RWPE1 (cell line): ENCODE data around the gene MOSMO.

Source experiments
- CTCF ChIA-PET: fragments of 350-600 bp; sonication (Branson Sonifier 250); formaldehyde crosslinking; extraction: SDS; loops from one replicate; lab custom pipeline; 2021; lab: Yijun Ruan, JAX
- POLR2A ChIA-PET: fragments of 400-600 bp; formaldehyde crosslinking; extraction: SDS; loops from one replicate; lab custom pipeline; 2020; ENCODE audit warnings: antibody characterized with exemption; ENCODE audit not compliant: low non-redundant PET; lab: Yijun Ruan, JAX
- DNase-seq: peaks from one replicate; pipeline ENCODE4 v3.0.0; 2012; ENCODE audit warnings: low spot score
- H3K27ac ChIP-seq: fragments of 450-650 bp; 2 replicates; pipeline ENCODE4 v1.5.1; 2017
- CTCF ChIP-seq: fragments of 450-650 bp; conservative IDR thresholded peaks from 2 replicates; pipeline ENCODE4 v1.5.1; 2017; ENCODE audit warnings: low read depth, mild to moderate bottlenecking

MOSMO gene

GRCh38 chr16:22077700-22078313 lies 69.9 kb downstream of the MOSMO start:
- ChIA-PET POLR2A (no interaction called here), CTCF (interaction anchor here (0.5 to 2.7 kb wide), 43 partner anchors 9 to 1271 kb away, joined by 3 to 47 read pairs (median 5); partner anchors contain the start of genes ERI2, MOSMO, PDZD9 and REXO5)
- TF ChIP-seq CTCF = peak; percentile 86
- peak; percentile 64 for DNase-seq
- no peak overlapping the region for H3K27ac ChIP-seq

- DNase-seq = no peak
- TF ChIP-seq CTCF = no peak
- ChIA-PET CTCF (interaction anchor here (1.4 to 2.7 kb wide), 11 partner anchors 13 to 119 kb away, joined by 3 to 47 read pairs (median 16); partner anchors contain the start of genes MOSMO and PDZD9), POLR2A (interaction anchor here (0.6 kb wide), 1 partner anchor 58 kb away, joined by 7 read pairs; no protein-coding TSS in a partner anchor)
- H3K27ac ChIP-seq = no peak overlapping the region
Measured at GRCh38 chr16:22078656-22079055, 70.7 kb downstream of the MOSMO start.

- DNase-seq = no peak
- TF ChIP-seq CTCF = no peak
- no peak overlapping the region for H3K27ac ChIP-seq
- ChIA-PET CTCF (no interaction called here), POLR2A (no interaction called here)
Measured at GRCh38 chr16:22081050-22081449, 73.1 kb downstream of the MOSMO start.

GRCh38 chr16:22086440-22086839 lies 78.5 kb downstream of the MOSMO start:
- no peak for DNase-seq
- no peak overlapping the region for H3K27ac ChIP-seq
- CTCF ChIA-PET = no interaction called here
- TF ChIP-seq CTCF = no peak
- POLR2A ChIA-PET = no interaction called here

GRCh38 chr16:22088642-22089041 lies 80.7 kb downstream of the MOSMO start:
- no peak for DNase-seq
- ChIA-PET CTCF (interaction anchor here (0.6 to 0.7 kb wide), 3 partner anchors 11 to 48 kb away, joined by 3 to 4 read pairs (median 4); no protein-coding TSS in a partner anchor), POLR2A (no interaction called here)
- no peak overlapping the region for H3K27ac ChIP-seq
- no peak for TF ChIP-seq CTCF

GRCh38 chr16:22089910-22090309 lies 82.0 kb downstream of the MOSMO start:
- no peak for TF ChIP-seq CTCF
- no peak for DNase-seq
- H3K27ac ChIP-seq = no peak overlapping the region
- CTCF ChIA-PET = interaction anchor here (0.6 to 1.9 kb wide), 5 partner anchors 9 to 107 kb away, joined by 3 to 7 read pairs (median 4); no protein-coding TSS in a partner anchor
- POLR2A ChIA-PET = no interaction called here
